NOMO-1 treated with dmso at 0.1 percent for 144 hours (cell line): ENCODE results near the gene TNNI3K.

ENCODE experiments used
- DNase-seq: peaks from one replicate; lab custom pipeline; 2025; ENCODE audit not compliant: unreplicated experiment; lab: John Stamatoyannopoulos, UW

The TNNI3K gene

DNA sequence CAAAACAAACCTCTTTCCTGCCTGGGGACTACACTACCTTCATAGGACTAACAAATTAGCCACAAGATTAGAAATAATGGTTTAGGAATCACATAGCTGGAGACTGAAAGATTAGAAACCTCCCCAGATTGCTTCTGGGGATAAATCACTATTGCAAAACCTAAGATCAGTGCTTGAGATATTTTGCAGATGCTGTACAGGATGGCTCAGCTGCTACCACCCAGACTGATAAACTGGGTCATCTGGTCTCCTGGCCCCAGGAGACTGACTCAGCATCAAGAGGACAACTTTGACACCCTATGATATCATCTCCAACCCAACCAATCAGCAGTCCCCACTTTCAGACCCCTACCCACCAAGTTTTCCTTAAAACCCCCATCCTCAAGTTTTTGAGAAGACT lies 140.2 kb downstream of the TNNI3K start:
- DNase-seq: no peak

DNA sequence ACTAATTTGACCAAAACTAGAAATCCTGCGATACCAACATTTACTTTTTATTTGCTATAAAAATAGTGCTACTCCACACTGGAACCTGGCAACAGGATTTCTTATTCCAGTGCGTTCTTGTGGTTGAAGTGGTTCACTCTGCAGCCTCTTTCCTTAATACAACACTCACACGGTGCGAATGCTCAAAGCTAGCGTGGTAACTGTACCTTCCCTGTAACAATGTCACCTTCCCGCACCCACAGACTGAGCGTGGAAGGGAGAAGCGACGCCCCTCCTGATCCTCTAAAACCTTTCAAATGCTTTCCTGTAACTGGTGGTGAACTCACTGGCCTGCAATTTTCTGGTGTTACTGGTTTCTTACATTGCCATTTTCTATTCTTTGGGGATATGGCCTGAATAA lies 145.1 kb downstream of the TNNI3K start:
- no peak for DNase-seq

DNA sequence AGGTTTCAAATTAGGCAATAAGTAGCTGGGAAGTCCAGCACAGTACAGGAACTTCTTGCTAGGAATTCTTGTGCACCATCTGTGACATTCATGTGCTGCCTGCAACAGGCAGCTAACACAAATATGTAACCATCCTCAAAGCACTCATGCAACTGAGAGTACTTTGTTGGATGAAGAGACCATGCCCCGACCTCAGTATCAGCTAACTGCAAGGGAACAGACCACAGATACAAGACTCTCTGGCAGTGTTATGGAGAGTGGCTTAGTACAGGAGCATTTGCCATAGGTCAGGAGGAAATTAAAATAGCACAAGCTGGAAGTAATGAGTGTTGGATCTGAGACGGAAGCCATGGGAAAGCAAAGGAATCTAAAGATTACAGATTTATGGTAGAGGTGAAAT lies 153.7 kb downstream of the TNNI3K start:
- DNase-seq: no peak

DNA sequence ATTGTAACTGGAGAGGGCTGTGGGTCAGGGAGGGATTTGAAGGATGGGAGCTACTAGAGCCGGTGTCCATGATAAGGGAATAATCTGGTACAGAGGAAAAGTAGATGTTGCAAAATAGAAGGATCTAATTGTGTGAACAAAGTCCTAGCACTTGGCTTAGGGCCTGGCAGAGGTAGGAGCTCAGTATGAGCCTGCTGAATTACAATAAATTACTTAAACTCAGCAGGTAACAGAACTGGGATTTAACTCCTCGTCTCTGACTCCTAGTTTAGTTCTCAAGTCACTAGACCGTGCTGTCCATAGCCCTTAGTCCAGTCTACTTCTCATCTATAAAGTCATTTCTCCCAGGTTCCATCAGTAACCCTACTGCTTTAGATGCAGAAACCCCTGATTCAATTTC lies 157.0 kb downstream of the TNNI3K start:
- DNase-seq: no peak

DNA sequence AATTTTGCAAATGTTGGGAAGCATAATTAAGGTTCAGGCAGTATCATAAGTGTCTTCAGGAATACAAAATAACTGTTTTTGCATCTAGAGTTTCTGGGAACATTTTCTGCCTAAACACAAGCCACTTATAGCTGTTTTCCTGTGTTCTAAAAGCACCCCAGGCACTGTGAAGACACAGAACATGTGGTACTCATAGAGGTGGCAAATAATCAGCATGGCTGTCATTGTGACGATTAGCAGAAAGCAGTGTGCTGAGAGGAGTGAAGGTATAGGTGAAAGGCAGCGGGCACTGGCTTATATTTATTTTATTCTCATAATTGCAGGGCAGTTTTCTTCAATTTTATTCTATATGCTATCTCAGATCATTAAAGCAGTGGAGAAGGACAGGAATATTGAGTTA lies 157.7 kb downstream of the TNNI3K start:
- no peak for DNase-seq

DNA sequence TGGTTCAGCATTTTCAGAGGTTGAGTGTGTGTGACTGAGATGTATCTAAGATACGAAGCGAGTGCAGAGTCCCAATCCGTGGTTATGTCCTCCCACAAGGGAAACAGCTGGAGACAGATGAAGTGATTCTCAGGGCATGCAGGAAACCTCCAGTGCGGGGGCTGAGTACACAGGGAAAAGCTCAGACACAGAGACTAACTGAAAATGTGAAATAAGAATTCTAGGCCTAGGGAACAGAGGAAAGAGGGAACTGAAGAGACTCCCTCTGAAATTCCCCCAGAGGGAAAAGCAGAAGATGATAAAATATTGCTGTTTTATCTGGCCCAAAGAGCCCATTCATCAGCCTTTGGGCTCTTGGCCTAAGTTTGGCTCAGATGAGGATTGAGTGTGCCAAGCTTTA lies 160.4 kb downstream of the TNNI3K start:
- no peak for DNase-seq

DNA sequence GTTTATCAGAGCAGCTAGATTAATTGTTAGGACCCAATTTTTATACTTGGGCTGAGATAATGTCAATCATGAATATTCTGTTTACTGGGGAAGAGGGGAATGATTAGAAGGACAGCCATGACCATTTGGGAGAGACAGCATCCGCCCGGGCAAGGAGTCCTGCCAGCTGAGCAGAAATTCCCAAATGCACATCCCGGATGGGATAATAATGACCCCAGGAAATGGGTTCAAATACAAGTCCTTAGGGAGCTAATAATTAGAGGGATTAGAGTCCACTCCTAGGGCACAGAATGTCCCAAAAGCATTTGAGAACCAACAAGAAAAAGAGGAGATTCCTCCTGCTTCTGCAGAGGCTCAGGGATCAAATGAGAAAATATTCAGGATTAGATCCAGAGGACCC lies 161.3 kb downstream of the TNNI3K start:
- DNase-seq: no peak

DNA sequence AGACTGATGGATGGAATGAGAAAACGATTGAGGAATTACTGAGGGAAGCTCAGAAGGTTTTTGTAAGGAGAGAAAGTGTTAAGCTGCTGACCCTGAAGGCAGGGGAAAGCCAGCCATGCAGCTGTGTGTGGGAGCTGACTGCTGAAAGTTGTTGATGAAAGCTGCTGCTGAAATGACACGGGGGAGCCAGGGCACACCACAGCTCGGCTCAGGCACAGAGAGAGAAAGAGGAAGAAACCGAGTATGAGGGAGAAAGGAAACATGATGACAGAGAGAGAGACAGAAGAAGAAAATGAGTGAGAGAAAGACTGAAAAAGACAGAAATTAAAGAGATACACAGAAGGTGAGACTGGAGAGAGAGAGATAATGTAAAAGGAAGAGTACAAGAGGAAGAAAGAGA lies 161.7 kb downstream of the TNNI3K start:
- no peak for DNase-seq

DNA sequence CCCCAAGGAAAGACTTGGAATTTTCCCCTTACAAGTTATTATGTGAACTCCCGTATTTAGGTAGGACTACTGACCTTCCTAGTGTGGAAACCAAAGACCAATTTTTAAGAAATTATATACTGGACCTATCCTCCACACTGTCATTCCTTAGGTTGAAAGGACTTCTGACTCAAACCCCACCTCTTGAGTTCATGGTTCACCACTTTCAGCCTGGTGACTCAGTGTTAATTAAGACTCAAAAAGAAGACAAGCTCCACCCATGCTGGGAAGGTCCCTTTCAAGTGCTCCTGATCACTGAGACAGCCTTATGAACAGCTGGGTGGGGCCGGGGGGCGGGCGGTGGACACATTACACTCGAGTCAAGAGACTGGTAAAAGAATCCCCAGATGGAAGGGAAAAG lies 164.1 kb downstream of the TNNI3K start:
- no peak for DNase-seq

DNA sequence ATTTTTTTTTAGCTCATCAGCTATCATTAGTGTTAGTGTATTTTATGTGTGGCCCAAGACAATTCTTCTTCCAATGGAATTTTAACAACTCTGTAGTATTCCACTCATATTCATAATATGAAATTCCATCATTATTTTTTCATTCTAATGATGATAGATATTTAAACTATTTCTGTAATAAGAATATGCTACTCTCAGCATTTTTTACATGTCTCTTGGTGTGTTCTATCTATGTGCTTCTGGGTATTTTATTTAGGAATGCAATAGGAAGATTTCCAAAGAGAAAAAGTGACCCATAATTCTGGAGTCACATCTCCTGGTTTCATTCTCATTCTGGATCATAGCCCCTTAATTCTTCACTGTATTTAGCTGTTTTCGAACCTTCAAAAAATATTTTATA lies 167.7 kb downstream of the TNNI3K start:
- DNase-seq: no peak

DNA sequence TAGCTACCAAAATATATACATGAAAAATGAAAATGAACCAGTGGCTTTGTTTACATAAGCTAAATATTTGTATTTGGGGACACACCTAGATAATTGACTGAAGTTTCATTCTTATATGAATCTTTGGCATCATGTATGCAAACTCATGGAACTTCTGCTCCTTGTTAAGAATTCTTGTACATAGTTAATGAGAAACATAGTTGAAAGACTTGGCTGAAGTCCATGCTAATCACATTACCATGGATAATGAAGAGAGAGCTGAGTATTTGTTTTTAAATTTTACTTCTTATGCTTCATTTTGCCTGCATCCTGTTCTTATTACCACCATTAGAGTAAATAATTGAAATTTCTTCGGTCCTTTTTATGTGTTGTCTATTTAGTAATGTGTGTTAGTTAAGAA lies 168.4 kb downstream of the TNNI3K start:
- no peak for DNase-seq

DNA sequence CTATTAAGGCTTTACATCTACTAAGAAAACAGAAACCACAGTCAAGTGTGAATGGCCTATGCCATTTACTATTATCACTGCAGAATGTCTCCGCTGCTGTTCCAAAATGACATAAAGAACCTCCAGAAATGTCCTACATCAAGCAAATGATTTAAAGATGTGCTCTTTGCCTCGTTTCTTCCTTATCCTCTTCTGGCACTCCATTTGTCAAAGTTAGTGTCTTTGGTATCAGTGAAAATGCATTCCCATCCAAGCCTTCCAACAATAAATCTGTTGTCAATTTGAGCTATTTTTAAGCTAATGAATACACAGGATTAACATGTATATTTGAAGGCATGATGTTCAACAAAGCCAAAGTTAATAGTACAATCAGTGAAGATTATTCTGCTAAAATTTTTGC lies 171.6 kb downstream of the TNNI3K start:
- no peak for DNase-seq

DNA sequence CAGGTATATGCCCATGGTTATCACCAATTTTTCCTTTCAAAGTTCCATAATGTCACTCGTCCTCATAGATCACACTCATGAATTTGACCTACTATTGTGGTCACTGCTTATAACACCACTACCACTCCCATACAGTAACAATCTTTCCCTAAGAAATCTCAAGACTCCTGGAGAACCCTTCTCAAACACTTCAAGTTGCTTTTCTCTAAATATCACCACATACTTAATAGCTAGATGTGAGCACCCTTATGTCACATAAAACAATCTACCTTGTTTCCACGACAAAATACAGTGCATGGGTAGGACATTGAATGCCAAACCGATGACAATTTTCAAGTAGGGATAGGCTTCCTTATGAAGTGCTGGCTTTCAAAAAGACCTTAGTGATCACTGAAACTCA lies 172.7 kb downstream of the TNNI3K start:
- no peak for DNase-seq

DNA sequence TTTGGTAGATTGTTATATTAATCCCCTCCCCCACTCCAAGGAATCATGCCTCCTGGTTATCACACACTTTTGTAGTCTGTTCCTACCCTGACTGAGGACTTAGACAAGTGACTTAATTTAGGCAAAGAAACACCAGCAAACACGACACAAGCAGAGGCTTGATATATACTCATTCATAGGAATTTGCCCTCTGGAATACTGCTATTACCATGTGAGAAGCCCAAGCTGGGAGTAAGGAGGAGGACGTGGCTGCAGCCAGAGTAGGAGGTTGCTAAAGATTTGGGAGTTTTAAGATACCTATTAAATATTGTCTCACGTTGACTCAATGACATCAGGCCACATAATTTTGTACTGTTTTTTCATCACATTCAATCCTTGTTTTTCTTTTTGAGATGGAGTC lies 177.1 kb downstream of the TNNI3K start:
- DNase-seq: no peak

DNA sequence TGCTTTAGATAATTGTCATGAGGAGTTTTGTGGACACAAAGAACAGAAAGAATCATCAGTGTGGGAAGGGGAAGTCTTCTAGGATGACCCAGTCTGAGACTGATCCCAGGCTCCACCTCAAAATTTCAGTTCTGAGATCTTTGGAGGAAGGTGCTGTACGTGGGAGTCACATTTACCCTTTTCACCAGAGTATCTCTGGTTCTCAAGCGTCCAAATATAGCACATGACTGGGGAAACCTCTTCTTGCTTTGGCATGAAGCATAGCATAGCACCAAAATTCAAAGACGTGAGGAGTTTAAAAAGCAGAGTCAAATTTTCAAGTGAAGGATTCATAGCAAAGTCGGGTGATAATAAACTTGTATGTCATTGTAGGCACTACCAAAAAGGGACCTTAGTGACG lies 180.7 kb downstream of the TNNI3K start:
- DNase-seq: no peak

DNA sequence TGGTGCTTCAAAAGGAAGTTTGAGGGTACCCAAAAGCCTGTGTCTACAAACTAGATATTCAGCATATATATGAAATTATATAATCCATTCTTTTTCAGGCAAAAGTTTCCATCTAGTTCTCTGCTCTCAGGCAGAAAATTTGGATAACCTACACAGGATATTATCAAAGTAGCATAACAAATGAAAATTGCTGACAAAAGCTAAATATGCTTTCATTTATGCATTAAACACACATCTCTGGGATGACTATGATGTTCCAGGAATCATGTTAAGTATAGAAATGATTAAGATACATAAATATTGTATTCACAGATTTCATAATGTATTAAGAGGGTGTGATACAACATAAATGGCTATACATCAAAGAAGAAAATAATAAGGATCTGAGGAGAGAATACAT lies 184.4 kb downstream of the TNNI3K start:
- DNase-seq: no peak

DNA sequence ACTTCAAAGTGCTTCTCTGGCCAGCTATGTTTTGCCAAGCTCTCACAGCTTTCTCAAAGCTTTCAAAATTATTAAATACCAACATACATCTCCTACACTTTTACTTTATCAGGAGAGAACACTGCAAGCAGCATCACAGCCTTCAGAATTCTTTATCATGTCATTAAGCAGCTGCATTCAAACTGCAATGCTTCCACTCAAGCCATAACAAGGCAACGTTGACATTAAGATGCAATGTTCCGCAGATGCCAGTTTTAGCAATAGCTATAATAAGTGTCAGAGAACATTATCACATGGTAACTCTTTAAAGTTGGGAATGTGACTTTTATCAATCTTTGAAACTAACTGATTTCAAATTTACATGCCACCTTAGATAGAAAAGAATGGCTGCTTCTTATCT lies 185.3 kb downstream of the TNNI3K start:
- DNase-seq: no peak

DNA sequence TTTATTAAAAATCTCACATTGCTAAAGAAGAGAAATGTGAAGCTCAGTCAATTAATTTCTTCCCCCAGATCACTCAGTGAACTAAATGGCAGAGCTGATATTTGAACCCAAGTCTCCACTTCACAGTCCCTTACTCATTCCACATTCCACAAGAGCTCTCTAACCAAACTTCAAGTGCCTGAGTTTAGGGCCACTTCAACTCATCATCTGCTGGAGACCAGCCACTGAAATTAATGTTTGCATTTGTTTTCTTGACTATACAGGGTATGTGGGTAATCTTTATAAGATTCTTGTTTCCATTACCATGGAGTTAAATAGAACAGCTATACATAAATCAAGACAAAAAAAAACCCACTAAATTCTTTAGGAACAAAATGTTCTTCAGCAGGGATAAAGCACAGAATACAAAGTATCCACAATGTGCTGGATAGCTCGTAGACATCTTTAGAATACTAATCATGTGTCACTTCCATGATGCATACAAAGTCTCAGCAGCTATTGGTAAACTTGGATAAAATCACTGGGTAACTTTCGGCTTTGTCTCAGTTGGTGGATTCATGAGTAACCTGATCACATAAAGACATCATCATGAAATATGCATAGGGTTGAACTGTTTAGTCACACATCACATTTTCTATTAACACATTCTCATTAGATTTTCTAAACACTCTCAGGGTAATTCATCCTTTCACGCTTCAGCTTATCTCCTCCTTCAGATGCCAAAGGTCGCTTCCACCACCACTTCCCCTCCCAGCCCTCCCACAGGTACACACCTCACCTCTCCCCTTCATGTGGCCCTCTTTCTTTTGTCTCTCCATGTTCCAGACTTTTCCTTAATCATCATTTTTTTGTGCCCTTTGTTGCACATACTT lies 187.5 kb downstream of the TNNI3K start:
- DNase-seq: no peak

DNA sequence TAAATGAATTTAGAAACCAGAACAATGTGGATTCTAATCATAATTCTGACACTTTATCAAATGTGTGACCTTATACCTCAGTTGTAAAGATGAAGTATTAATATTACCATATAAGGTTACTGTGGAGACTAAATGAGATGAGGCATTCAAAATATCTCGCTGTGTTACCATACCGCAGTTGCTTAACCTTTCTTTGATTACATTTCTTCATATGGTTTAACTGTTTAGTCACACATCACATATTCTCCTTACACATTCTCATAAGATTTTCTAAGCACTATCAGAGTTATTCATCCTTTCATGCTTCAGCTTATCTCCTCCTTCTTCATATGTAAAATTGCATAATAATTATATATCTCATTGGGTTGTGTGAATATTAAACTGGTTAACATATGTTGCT lies 188.3 kb downstream of the TNNI3K start:
- no peak for DNase-seq

DNA sequence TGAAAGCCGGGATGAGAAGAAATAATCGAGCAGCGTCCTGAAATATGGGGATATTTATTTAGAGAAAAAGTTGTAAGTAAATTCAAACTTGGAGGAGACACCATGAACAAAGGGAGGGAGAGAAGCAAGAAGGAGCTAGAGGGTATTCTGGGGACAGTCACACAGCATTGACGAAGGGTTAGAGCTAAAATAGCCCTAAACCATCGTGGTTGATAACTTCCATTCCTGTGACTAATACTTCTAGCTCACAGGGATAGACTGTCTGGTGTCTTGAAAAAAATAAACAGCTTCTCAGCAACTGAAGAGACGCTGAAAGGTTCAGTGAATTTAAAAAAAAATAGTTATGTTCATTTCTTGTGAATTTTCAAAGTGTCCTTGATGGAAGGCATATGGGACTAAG lies 190.5 kb downstream of the TNNI3K start:
- DNase-seq: no peak

DNA sequence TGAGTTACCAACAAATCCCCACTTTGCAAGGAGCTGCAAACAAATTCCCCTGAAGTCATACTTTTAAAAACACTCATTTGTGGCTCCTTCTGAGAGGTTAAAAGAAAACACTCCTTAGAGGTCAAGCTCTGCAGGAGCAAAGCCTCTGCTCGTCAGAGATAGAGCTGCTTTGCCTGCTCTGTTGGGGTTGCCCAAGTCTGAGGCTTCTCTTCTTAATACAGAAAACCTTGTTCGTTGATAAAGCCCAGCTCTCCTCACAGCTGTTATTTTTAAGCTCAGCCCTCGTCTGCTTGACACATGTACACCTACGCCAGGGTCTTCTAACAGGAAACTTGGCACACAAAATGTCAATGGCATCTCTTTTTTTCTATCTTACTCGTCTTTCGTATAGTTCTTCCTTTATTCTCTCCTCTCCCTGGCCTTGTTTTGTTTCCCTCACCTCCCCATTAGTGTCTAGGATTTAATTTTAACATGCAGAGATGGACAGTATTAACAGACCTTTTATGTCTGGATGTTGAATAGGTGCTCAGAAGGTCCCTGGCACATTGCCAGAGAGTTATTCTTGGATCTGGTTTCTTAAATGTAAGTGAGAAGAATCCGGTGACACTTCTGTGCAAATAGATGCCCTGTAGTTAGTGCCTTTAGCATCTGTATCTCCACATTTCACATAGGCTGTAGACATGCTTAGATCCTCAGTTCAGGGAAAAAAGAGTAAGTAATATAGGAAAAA lies 191.2 kb downstream of the TNNI3K start:
- DNase-seq: no peak

DNA sequence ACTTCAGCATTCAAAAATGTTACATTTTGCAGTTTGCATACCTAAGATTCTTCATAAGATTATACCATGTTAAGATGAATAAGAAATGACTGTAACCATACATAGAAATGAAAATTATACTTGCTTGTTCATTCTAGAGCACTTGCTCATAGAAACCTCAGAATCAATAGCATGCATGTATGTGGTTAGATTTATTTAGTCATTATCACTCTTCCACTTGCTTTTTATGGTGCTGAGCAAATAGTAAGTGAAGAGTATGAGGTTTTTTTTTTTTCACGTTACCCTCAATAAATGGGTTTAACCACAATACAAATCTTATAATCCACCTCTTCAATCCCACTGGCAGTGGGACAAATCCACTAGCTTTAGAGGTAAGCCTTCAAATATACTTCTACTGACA lies 192.5 kb downstream of the TNNI3K start:
- no peak for DNase-seq

DNA sequence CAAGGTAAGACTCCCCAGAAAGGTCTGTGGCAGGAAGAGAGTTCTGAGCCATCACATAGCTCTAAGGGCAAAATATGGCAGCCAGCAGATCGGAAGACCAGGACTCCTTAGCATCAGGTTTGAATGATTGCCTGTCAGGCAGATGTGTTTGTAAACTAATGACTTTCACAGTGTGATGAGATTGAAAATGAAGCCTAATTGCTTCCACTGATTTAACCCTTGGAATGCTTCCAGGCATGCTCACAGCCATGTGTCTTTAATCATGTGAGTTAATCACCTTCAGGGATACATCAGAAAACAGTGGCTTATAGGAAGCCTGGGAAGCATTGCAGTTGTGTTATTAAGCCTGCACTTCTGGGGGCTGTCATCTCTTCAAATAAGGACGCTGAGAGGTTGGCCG lies 194.4 kb downstream of the TNNI3K start:
- no peak for DNase-seq
